GM19025 (cell line): Measurements from ENCODE around the gene WWOX.

Experiments used
- ATAC-seq: cut with Tn5 transposase; IDR thresholded peaks from one replicate; pipeline ENCODE4 v1.9.1; 2021; ENCODE audit warnings: mild to moderate bottlenecking, low read depth, moderate library complexity; ENCODE audit not compliant: unreplicated experiment

The WWOX gene

GRCh38 chr16:78446992-78447563 is 347.6 kb downstream of the WWOX start:
- ATAC-seq, result no peak

GRCh38 chr16:78448658-78449271 is 349.3 kb downstream of the WWOX start:
- ATAC-seq, result no peak

GRCh38 chr16:78450255-78450654 is 350.8 kb downstream of the WWOX start:
- no peak for ATAC-seq

- ATAC-seq, result no peak
These were observed 352.6 kb downstream of the WWOX start for GRCh38 chr16:78452025-78452555.

DNA sequence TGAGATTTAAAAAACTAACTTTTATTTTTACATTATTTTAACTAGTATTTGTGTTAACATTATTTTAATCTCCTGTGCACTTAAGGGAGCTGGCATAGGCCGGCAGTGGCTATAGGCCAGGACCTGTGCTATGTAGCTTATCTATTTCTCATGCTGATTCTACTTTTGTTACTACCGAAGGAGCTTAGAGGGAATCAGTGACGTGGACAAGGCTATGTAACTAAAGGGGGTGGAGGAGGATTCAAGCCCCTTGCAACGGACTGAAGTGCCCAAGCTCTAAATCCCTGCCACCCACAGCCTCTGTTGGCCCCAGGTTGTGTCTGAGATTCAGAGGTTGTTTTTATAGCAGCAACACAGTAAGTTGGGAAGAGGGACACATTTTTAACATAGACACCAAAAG is 356.4 kb downstream of the WWOX start:
- ATAC-seq, result no peak

DNA sequence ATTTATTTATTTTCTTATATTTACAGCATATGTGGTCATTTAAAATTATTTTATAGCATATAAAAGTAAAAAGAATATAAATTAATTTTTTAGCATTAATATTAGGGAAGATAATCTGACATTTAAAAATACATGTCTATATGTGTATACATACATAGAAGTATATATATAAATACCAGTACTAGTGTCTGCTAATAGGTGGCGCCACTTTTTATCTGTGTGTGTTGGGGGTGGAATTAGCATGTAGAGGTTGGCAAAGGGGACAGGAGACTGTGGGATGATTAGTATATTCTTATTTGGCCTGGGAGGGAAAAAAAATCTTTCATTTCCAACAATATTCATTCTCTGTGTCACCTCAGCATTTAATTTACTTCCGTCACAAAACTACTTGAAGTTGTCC is 359.1 kb downstream of the WWOX start:
- ATAC-seq, result no peak

GRCh38 chr16:78460428-78460827 is 361.0 kb downstream of the WWOX start:
- no peak for ATAC-seq

DNA sequence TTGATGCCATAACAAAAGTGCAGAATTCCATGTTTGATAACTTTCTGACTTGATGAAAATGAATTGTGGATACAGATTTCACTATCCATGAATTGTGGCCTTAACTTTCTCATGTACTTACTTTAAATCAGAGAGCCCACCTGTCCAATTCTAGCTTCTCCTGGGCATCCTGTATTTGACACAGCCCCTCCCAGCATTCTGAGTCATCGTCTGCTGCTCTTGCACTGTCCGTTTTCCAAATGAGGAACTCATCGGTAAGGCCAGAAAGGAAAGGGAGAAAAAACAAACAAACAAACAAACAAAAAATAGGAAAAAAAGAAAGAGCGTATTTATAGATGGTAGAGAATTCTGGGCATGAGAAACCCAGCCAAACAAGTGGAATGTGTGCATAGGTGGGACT is 361.6 kb downstream of the WWOX start:
- no peak for ATAC-seq

- ATAC-seq, result no peak
These were observed 362.2 kb downstream of the WWOX start for GRCh38 chr16:78461496-78462287.

DNA sequence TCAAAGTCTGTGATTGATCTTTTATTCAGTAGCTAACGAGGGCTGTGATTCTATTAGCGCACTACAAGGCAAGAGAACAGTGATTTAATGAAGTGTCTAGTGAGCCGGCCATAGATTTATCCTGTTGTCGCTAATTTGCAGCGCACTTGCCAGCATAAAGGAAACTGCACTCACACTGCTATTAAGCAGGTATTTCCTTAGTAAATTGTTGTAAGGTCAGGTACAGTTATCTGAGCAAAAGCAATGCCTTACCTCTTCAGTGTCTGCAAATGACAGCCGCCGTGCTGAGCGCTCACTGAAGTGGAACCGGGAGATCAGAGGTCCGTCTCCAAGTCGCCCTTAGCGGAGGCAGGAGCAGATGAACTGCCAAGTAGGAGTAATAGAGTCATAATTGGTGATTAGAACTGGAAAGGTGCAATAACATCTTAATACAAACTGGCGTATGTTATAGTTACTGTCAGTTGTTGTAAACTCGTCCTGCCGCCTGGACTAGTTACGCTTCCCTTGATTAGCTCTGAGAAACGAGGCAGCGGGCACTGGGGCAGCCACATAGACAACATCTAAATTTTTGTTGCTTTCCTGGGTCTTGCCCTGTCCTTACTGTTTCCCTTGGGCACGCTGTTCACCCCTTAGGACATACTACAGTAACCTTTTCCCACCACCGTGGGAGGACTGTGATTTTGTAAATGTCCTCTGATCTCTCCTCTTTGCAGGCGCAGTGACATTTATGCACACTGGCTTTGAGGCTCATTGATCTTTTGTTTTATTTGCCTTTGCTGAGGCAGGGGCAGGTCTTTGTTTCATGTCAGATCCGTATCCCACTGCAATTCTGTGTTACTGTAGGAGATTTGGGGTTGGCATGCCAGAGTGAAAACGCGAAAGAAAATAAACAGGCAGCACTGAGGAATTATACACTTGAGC is 363.1 kb downstream of the WWOX start:
- ATAC-seq, result no peak

DNA sequence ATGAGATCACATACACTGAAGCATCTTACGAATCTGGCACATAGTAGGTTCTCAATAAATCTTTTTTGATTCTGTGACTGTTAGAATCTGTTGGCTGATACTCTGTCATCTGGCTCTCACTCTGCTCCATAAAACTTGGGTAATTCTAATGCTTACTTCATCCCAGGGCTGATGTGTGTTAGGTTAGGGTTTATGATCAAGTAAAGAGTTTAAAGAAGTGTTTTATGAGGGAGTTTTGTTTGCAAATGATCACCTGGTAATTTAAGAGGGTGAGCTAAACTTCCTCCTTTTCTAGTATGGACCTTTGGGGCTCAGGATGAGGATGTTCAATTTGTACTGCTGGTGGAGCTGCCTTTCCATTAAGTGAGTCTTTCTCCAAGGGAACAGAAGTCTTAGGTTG is 364.1 kb downstream of the WWOX start:
- ATAC-seq, result no peak

DNA sequence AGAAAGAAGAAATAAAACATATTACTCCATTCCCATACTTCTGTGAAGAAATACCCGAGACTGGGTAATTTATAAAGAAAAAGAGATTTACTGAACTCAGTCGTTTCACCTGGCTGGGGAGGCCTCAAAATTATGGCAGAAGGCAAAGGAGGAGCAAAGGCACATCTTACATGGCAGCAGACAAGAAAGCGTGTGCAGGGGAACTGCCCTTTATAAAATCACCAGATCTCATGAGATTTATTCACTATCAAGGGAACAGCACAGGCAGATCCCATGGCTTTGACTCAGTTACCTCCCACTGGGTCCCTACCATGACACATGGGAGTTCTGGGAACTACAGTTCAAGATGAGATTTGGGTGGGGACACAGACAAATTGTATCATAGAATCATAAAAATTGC is 365.4 kb downstream of the WWOX start:
- no peak for ATAC-seq

DNA sequence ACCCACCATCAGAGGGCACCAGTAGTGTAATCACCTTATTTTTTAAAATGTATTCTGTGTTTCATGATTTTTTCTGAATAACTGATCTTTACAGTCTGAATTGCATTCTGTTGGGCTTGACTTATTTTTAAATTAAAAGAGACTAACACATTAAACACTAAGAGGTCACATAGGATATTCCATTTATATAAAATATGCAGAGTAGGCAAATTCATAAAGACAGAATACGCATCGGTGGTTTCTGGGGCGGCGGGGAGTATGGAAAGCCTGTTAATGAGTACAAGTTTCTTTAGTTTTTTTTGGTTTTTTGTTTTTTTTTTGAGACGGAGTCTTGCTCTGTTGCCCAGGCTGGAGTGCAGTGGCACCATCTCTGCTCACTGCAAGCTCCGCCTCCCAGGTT is 366.3 kb downstream of the WWOX start:
- no peak for ATAC-seq

- ATAC-seq, result no peak
These were observed 370.3 kb downstream of the WWOX start for GRCh38 chr16:78469787-78470186.

GRCh38 chr16:78473031-78473699 is 373.7 kb downstream of the WWOX start:
- ATAC-seq, result no peak

- ATAC-seq, result peak; percentile 50
These were observed 375.3 kb downstream of the WWOX start for GRCh38 chr16:78474762-78475161.

- ATAC-seq, result no peak
These were observed 377.2 kb downstream of the WWOX start for GRCh38 chr16:78476615-78477014.

DNA sequence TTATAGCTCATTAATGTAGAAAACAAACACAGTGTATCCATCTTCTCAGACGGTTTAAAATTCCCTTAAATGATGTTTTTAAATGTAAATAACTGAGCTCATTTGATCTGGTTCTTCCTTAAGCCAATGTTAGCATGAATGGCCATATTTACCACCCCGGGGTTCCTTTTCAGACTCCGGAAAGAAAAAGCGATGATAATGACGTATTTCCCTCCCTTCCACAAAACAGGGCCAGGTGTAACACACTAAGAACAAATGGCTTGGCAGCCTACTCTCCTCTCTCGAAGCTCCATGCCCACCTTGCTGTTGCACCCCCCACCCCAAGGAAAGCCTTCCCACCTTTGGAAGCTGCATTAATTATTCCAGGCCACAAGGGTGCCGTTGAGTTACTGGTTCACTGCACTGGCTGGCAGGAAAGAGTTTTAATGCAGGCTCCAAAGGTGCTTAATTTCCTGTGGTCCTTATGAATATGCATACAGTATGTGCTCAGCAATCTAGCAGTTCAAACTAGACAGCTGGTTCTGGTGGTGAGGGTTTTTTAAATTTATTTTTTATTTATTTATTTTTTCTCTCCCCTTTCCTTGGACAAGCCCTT is 378.9 kb downstream of the WWOX start:
- no peak for ATAC-seq

DNA sequence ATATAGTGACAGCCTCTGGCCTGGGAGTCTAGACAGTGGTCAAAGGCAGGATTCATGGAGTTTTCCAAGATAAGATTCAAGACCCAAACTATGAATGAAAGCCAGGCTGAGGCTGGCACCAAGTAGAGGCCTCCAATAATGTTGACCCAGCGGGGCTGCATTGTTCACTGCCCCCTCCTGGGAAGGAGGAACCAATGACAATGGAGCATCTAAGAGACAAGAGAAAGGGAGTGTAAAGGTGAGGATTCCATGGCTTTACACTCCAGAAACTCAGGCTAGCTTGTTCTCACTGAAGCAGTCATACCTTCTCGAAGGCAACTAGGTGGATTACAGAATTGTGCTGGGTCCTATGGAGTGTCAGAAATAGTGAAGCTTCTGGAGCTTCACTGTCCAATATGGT is 380.3 kb downstream of the WWOX start:
- no peak for ATAC-seq

DNA sequence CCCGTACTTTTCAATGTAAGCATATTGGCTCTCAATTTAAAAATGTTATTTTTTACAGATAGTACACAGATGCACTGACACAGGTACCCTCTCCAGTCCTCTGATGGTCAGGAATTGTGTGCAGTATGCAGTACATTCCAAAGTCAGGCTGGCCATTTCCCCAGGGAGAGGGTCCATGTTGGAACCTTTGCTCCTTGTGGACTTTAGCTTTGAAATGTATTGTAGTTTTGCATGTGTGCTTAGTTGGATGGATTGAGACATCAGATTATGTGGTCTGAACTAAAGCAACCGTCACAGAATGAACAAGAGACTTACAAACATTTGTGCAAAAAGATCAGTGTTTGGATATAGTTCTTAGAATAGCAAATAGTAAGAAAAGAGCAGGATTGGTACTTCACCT is 381.1 kb downstream of the WWOX start:
- ATAC-seq, result no peak
